Activated naive CD4-positive, alpha-beta T cell treated with anti-CD3 and anti-CD28 coated beads, Interleukin-2, amount 50 U/mL, for 24 hours (primary cell): ENCODE results near the gene TMEM245.
"Not testable (repeated sequence)": the region's sequence is repeated elsewhere in the genome, so short reads cannot be mapped to it uniquely, and the experiment has no call there.

Experiments
- H3K27ac Mint-ChIP-seq: one replicate; pipeline ENCODE4 v1.8.0; 2021; ENCODE audit warnings: mild to moderate bottlenecking, mixed read lengths
- H3K27me3 Mint-ChIP-seq: one replicate; pipeline ENCODE4 v1.8.0; 2021; ENCODE audit warnings: mixed read lengths
- H3K36me3 Mint-ChIP-seq: one replicate; pipeline ENCODE4 v1.8.0; 2021; ENCODE audit warnings: mixed read lengths
- H3K4me1 Mint-ChIP-seq: one replicate; pipeline ENCODE4 v1.8.0; 2021; ENCODE audit warnings: mixed read lengths
- H3K4me3 Mint-ChIP-seq: one replicate; pipeline ENCODE4 v1.8.0; 2021; ENCODE audit warnings: mild to moderate bottlenecking, mixed read lengths
- H3K9me3 Mint-ChIP-seq: one replicate; pipeline ENCODE4 v1.8.0; 2021; ENCODE audit warnings: mixed read lengths

TMEM245 gene

DNA sequence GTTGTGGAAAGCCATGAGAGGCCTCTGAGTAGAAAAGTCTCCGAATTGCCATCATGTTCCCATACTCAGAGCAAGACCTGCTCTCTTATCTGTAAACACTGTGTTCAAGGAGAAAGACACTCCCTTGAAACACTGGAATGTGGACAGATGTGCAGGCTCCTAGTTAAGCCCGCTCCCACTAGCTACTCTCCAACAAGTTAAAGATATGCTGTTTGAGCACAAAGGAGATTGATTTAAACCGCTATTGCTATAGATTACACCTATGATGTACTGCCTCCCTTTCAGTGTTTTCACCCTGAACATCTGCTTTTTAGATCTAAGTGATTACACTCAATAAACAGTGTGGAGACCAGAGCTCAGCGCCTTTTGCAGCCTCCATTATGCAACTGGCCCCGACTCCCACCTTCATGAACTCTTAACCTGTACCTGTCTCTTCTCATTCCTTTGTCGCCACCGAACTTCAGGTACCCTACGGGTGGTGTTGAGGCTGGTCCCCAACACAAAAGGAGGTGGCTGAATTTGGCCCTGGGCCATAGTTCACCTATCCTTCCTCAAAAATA is 47.5 kb downstream of the TMEM245 start:
- Mint-ChIP-seq H3K9me3 (no peaks in the 10 kb centered on the region), H3K4me1 (peaks cover 4% of the 10 kb centered on the region), H3K36me3 (peaks cover 9% of the 10 kb centered on the region), H3K4me3 (no peak overlapping the region), H3K27ac (no peak overlapping the region), H3K27me3 (no peaks in the 10 kb centered on the region)

DNA sequence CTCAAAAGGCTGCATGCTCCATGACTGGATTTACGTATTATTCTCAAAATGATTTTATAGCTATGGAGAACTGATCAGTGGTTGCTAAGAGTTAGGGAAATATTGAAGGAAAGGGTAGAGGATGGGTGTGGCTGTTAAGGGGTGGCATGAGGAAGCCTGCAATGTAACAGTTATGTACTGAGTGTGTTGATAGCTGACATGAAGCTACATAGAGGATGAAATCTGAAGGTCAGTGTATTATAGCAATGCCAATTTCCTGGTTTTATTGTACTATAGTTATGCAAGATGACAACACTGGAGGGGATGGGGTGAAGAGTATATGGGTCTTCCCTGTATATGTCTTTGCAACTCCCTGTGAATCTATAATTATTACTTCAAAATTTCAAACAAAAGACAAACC is 51.0 kb downstream of the TMEM245 start:
- H3K4me3 Mint-ChIP-seq: no peak overlapping the region
- H3K36me3 Mint-ChIP-seq: peaks cover 7% of the 10 kb centered on the region
- no peaks in the 10 kb centered on the region for H3K4me1 Mint-ChIP-seq
- no peak overlapping the region for H3K27ac Mint-ChIP-seq
- no peaks in the 10 kb centered on the region for H3K9me3 Mint-ChIP-seq
- no peaks in the 10 kb centered on the region for H3K27me3 Mint-ChIP-seq

DNA sequence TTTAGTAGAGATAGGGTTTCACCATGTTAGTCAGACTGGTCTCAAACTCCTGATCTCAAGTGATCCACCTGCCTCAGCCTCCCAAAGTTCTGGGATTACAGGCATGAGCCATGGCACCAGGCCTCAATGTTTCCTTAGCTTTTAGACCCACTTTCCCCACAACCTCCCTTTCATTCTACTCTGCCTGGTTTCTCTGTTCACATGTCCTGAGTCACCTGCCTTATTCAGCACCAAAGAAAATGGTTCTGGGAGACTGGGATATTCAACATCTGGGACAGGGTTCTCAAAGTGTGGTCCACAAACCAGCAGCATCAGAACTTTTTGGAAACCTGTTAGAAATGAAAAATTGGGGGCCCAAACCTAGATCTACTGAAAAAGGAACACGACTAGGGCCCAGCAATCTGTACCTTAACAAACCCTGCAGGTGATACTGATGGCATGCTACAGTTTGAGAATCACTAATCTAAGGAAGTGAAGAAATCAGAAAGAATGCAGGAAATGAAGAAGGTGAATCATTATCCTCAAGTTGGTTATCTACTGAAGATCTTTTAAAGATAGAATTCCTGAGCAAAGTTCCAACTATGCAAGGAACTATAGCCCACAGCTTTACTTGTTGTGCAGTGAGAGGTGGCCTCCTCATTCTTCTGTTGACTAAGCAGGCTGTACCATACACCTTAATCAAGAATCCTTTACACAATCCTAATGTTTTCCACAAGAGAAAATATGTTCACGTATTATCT is 54.6 kb downstream of the TMEM245 start:
- no peak overlapping the region for H3K4me3 Mint-ChIP-seq

DNA sequence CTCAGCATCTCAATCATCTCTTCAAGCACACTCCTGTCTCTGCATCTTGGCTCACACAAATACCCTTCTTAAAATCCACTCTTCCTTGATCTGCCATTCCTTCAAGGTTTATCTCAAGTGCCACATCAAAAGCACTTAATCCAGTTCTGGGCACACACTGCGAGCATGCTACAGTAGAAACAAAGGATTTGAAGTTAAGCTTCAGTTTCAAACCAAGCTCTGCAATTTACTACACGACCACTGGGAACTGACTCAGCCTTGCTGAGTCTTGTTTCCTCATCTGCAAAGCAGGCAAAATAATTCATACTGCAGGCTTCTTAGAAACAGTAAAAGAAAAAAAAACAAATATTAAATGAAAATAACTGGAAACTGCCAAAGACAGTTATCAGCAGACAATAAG is 56.0 kb downstream of the TMEM245 start:
- Mint-ChIP-seq H3K9me3 (no peaks in the 10 kb centered on the region), H3K27me3 (no peaks in the 10 kb centered on the region), H3K36me3 (peaks cover 14% of the 10 kb centered on the region), H3K27ac (peak overlapping the region; percentile 1), H3K4me1 (no peaks in the 10 kb centered on the region), H3K4me3 (no peak overlapping the region)

More for the DNA sequence above, 54.6 kb downstream of the TMEM245 start:
- Mint-ChIP-seq H3K27me3 (no peaks in the 10 kb centered on the region), H3K9me3 (no peaks in the 10 kb centered on the region), H3K27ac (no peak overlapping the region), H3K4me1 (no peaks in the 10 kb centered on the region), H3K36me3 (peaks cover 11% of the 10 kb centered on the region)

DNA sequence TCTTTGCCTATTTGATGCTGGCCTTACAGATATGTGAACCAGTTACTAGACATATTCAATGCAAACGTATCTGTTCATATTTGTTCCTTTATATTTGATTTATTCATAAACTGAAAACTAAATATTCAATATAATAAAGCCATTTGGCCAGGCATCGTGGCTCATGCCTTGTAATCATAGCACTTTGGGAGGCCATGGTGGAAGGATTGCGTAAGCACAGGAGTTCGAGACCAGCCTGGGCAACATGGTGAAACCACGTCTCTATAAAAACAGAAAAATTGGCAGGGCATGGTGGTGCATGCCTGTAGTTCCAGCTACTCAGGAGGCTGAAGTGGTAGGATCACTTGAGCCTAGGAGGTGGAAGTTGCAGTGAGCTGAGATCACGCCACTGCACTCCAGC is 57.2 kb downstream of the TMEM245 start:
- no peaks in the 10 kb centered on the region for H3K27me3 Mint-ChIP-seq
- no peaks in the 10 kb centered on the region for H3K9me3 Mint-ChIP-seq
- no peak overlapping the region for H3K27ac Mint-ChIP-seq
- no peaks in the 10 kb centered on the region for H3K4me1 Mint-ChIP-seq
- H3K36me3 Mint-ChIP-seq: peaks cover 12% of the 10 kb centered on the region
- H3K4me3 Mint-ChIP-seq: no peak overlapping the region

DNA sequence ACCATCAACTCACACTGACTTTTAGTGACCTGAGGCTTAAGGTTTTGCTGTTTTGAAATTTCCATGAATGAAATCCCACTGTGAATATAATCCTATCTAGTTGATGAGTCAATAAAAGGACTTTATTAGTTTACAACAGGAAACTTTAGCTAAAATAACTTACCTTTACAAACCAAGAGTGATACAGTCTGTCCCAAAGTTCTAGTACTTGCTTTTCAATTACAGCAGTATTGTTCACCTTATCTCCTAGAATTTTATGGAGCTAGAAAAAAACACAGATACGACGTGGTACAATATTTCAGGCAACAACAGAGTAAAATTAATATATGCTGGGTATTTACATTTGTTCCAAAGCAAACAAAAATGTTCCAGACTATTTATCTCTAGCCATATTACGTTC is 59.6 kb downstream of the TMEM245 start:
- Mint-ChIP-seq H3K27ac (no peak overlapping the region), H3K36me3 (peaks cover 13% of the 10 kb centered on the region)

DNA sequence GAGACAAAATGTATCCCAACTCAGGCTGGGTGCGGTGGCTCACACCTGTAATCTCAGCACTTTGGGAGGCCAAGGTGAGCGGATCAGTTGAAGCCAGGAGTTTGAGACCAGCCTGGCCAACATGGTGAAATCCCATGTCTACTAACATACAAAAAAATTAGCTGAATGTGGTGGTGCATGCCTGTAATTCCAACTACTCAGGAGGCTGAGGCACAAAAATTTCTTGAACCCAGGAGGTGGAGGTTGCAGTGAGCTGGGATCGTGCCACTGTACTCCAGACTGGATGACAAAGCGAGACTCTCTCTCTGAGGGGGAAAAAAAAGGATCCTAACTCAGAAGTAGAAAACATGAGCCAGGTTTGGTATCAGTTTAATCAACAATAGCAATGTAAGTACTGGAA is 66.6 kb downstream of the TMEM245 start:
- H3K27ac Mint-ChIP-seq, H3K9me3 Mint-ChIP-seq, H3K27me3 Mint-ChIP-seq, H3K4me3 Mint-ChIP-seq, H3K4me1 Mint-ChIP-seq: not testable (repeated sequence)
- H3K36me3 Mint-ChIP-seq: peaks cover 29% of the 10 kb centered on the region

More for the DNA sequence above, 59.6 kb downstream of the TMEM245 start:
- no peaks in the 10 kb centered on the region for H3K9me3 Mint-ChIP-seq
- peaks cover 2% of the 10 kb centered on the region for H3K4me1 Mint-ChIP-seq
- no peak overlapping the region for H3K4me3 Mint-ChIP-seq
- no peaks in the 10 kb centered on the region for H3K27me3 Mint-ChIP-seq

DNA sequence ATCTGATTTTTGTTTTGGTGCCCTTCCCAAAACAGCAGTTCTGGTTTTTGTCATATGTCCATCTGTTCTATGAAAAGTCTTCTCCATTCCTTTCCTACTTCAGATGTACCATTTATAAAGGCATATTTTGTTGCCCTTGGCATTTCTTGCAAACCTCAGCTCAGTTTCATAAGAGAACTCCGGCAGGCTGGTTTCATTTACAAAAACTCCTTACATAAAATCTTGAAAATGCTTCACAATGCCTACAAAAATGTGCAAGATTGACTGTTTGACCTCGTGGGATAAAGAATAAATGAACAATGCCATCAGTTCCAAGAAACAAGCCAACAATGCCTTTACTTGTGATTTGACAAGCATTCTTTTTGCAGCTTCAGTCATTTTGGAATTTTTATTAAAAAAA is 67.3 kb downstream of the TMEM245 start:
- Mint-ChIP-seq H3K4me3 (no peak overlapping the region), H3K27ac (no peak overlapping the region), H3K36me3 (peaks cover 31% of the 10 kb centered on the region), H3K9me3 (no peaks in the 10 kb centered on the region), H3K4me1 (peaks cover 9% of the 10 kb centered on the region), H3K27me3 (no peaks in the 10 kb centered on the region)

DNA sequence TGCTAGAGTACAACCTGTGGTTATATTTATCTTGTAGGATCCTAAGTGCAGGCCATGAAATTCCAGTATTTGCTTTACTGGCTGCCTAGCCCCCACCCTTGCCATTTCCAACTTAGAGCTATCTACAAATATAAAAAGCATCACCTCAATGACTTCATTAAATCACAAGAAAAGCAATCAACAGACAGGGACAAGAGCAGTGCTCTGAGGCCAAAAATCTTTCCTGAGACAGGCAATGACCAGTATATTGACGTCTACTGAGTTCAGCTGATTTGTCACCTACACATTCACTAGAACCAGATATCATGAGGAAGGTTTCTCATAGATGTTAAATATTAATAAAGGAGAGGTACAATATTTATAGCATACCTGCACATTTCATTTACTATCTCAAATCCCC is 68.0 kb downstream of the TMEM245 start:
- Mint-ChIP-seq H3K9me3 (no peaks in the 10 kb centered on the region), H3K27me3 (no peaks in the 10 kb centered on the region), H3K4me3 (no peak overlapping the region), H3K36me3 (peaks cover 32% of the 10 kb centered on the region), H3K27ac (no peak overlapping the region), H3K4me1 (peaks cover 11% of the 10 kb centered on the region)

DNA sequence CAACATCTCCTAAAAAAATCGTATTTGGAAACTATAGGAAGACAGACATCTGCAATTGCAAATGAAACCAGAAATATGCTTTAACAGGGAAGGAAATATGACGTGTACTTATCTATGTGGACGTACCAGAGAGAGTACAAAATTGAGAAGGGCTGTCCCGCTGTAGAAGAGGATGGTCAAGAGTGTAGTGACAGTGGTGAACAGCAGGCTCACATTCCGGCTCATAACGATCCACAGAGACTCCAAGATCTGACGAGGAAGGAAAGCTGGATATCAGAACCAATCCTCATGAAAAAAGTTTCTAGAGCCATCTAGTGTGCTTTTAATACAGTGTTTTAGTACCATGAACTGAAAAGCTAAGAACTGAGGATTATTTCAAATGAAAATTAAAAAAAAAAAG is 69.3 kb downstream of the TMEM245 start:
- Mint-ChIP-seq H3K4me1 (peaks cover 11% of the 10 kb centered on the region), H3K36me3 (peaks cover 32% of the 10 kb centered on the region), H3K27ac (no peak overlapping the region)

DNA sequence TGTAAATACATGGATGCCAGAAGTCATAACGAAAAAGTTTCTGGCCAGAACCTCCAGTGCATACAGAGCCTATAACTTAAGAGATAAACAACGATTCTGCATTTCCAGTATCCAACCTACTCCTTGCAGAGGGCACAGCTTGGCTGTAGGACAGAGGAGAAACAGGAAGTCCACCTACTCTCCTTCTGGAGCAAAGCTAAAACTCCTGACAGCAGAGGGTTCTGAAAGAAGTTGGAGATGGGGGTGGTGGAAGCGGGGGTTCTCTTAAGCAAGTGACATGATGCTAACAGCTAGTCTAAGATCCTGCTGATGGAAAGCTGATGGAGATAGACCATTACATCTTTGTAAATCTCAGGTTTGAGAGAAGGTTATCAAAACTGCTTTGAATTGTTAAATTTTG is 70.9 kb downstream of the TMEM245 start:
- peaks cover 29% of the 10 kb centered on the region for H3K36me3 Mint-ChIP-seq
- H3K4me1 Mint-ChIP-seq: peaks cover 8% of the 10 kb centered on the region
- peaks cover 4% of the 10 kb centered on the region for H3K9me3 Mint-ChIP-seq
- no peak overlapping the region for H3K4me3 Mint-ChIP-seq
- no peaks in the 10 kb centered on the region for H3K27me3 Mint-ChIP-seq
- no peak overlapping the region for H3K27ac Mint-ChIP-seq

More for the DNA sequence above, 69.3 kb downstream of the TMEM245 start:
- Mint-ChIP-seq H3K4me3 (no peak overlapping the region), H3K27me3 (no peaks in the 10 kb centered on the region), H3K9me3 (no peaks in the 10 kb centered on the region)

DNA sequence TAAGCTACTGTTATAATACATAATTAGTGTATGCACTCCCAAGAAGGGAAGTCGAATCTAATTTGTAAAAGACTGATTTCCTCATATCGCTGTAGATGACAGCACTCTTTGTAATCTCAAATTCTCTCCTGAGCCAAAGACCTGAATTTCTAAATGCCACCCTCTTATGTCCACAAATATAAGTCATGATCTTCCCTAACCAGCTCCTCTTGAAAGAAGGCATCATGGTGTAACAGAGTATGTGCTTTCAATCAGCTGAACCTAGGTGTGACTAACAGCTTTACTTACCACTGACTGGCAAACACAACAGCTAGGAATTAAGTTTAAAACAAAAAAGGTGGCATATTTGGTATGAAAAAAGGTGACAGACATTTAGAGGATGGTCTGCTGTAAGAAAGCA is 72.5 kb downstream of the TMEM245 start:
- Mint-ChIP-seq H3K27ac (peak overlapping the region; percentile 21), H3K4me1 (peaks cover 8% of the 10 kb centered on the region), H3K27me3 (no peaks in the 10 kb centered on the region), H3K9me3 (peaks cover 4% of the 10 kb centered on the region), H3K36me3 (peaks cover 34% of the 10 kb centered on the region), H3K4me3 (no peak overlapping the region)

DNA sequence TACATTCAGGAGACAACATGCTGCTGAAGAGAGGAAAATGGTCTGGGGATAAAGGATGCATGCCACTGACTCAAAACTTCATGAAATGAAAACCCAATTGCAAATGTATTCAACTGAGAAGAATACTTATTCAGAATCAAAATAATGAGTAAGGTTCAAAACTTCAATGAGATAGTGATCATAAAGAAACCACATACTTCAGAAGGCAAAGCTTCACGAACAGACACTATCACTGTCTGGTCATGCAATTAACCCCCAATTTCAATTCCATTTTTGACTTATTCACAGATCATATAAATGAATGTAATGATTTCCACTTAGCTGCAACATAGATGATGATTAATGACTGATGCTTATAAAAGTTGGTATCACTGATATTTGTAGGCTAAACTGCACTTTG is 73.4 kb downstream of the TMEM245 start:
- Mint-ChIP-seq H3K9me3 (peaks cover 4% of the 10 kb centered on the region), H3K27me3 (no peaks in the 10 kb centered on the region), H3K36me3 (peaks cover 34% of the 10 kb centered on the region), H3K27ac (no peak overlapping the region), H3K4me3 (no peak overlapping the region), H3K4me1 (peaks cover 8% of the 10 kb centered on the region)

DNA sequence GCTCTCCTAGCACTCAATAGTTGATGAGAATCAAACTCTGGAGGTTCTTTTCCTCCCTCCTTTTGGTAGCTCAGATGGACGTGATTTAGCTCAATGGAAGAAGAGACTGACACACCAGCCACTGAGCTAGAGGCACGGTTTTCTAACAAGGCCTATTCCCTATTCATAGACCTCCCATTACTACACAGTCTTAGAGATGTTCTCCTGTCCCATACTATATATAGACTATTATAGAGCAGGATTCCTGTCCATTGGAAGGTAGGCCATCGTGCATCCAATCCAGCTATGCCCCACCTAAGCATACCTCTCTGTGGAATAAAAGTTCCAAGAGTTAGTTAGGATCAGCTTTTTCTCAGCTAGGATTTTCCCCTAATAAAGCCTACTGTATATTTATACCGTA is 76.2 kb downstream of the TMEM245 start:
- Mint-ChIP-seq H3K27me3 (no peaks in the 10 kb centered on the region), H3K4me3 (no peak overlapping the region), H3K27ac (no peak overlapping the region), H3K36me3 (peaks cover 27% of the 10 kb centered on the region), H3K9me3 (peaks cover 4% of the 10 kb centered on the region), H3K4me1 (peaks cover 7% of the 10 kb centered on the region)

DNA sequence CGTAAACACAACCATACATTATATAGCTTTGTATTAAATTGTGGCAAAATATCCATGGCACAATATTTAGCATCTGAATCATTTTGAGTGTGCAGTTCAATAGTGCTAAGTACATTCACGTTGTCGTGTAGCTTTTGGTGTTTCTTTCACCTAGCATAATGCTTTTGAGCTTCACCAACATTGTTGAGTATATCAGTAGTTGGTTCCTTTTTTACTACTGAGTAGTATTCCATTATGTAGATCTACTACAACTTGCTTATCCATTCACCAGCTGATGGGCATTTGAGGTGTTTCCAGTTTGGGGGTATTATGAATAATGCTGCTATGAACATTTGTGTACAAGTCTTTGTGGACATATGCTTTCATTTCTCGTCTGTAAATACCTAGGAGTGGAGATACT is 79.2 kb downstream of the TMEM245 start:
- Mint-ChIP-seq H3K4me3 (no peak overlapping the region), H3K36me3 (peaks cover 25% of the 10 kb centered on the region), H3K27ac (no peak overlapping the region), H3K4me1 (no peaks in the 10 kb centered on the region), H3K27me3 (no peaks in the 10 kb centered on the region), H3K9me3 (peaks cover 4% of the 10 kb centered on the region)

DNA sequence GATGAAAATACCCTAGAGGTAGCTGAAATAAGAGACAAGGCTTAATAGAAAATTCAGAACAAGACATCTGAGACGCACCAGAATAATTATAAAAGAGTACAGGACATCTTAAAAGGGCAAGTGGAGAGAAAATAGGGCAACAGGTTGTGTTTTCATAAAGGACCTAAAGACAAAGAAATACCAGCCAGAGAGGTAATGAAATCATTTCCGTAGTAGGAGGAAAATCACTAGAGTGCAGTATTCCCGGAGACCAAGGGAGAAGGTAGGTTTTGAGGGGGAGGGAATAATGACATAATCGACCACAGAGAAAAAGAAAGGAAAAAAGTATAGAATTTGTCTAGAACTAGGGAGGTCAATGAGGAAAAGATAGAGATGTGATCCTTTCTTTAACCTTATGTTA is 80.2 kb downstream of the TMEM245 start:
- no peak overlapping the region for H3K4me3 Mint-ChIP-seq
- H3K36me3 Mint-ChIP-seq: peaks cover 21% of the 10 kb centered on the region
- peaks cover 4% of the 10 kb centered on the region for H3K9me3 Mint-ChIP-seq
- peak overlapping the region; percentile 18 for H3K27ac Mint-ChIP-seq
- H3K27me3 Mint-ChIP-seq: no peaks in the 10 kb centered on the region
- no peaks in the 10 kb centered on the region for H3K4me1 Mint-ChIP-seq
